GM18858 (cell line): Measurements from ENCODE around the gene CAVIN1.
"Not testable (repeated sequence)": the region's sequence is repeated elsewhere in the genome, so short reads cannot be mapped to it uniquely, and the experiment has no call there.

Experiments used
- ATAC-seq: cut with Tn5 transposase; IDR thresholded peaks from one replicate; pipeline ENCODE4 v1.9.1; 2021; ENCODE audit not compliant: unreplicated experiment

Gene CAVIN1

DNA sequence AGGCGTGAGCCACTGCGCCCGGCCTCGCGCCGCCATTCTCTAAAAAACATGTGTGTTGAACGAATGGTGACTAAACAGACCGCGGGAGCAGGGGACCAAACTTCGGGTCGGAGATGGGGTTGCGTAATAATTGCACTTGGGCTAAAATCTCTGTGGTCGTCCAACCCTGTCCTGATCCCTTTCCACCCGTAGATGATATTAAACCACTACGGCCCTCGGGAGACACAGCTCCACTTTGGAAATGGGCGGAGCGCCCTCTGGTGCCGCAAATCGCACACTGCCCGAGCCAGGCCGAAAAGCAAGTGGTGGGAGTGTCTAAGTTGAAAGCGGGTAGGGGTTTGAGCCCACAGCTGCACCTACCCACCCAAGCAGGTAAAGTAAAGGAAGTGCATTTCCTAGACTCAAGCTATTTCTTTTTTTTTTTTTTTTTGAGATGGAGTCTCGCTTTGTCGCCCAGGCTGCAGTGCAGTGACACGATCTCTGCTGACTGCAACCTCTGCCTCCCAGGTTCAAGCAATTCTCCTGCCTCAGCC, 17.0 kb downstream of the CAVIN1 start:
- no peak for ATAC-seq

DNA sequence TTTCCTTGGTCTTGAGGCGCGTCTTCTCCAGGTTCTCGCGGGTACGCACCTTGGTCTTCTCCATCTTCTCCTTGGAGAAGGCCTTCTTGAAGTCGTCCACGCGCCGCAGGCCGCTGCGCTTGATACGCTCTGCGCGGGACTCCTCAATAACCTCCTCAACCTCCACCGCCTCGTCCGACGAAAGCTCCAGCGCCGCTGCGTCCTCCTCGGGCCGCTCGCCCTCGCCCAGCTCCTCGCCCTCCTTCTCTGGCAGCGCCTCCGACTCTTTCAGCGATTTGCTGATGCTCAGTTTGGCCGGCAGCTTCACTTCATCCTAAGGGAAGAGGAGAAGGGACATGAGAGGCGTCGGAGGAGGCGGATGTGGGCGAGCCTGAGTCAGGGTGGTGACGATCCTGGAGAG, 18.0 kb downstream of the CAVIN1 start:
- ATAC-seq = no peak

DNA sequence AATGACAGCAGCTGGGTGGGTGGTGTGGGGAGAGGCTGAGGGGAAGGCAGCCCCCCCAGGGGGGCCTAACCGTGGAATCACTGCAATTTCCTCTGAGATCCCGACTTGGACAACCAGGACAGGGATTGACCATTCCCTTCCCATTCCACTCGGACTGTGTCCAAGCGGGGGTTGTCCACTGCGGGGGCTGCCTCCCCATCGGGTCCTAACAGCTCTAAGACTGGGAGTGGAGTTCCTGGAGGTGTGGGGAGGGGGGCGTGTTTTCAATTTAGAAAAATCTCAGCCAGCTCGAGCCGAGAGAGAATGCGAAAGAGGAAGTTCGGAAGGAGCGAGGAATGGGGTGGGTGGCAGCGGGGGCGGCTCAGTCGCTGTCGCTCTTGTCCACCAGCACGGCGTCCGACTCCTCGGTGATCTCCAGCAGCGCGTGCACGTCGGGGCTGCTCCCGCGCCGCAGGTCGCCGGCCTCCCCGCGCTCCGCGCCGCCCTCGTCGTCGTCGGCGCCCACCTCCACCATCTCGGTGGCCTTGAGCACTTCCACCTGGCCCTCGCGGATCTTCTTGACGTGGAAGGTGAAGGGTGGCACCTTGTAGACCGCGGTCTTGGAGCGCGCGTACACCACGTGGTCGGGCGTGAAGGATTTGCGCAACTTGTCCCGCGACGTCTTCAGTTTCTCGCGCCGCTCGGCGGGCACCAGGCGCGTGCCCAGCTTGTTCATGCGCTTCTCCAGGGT, 18.6 kb downstream of the CAVIN1 start:
- no peak for ATAC-seq

DNA sequence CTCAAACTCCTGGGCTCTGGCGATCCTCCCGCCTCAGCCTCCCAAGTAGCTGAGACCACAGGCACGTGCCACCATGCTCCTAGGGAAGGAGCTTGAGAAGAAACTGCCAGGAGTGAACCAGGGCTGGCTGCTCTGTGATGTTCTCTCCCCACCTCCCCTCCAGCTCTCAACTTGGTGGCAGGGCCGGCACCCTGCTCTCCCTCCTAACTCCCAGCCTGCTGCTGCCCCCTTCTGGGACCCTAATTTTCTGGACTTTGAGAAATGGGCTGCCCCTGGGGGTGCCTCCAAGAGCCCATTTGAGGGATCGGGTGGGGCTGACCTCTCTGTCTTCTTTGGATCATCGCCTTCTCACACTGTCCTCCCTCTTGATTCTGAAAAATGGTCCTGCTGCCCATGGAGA, 19.9 kb downstream of the CAVIN1 start:
- no peak for ATAC-seq

DNA sequence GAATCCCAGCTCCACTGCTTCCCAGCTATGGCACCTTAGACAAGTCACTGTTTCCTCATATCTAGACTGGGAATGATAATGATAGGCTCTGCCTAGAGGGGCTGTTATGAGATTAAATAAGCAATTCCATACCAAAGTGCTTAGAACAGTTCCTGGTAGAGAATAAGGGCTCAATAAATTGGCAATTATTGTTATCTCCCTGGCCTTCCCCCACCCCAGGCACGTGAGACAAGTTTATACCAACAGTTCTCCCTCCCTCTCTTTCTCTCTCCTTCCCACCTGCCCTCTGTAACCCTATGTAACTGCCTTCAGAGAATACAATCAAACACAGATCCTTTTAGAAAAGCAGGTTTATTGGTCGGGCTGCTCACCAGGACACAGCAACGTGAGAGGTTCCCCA, 20.9 kb downstream of the CAVIN1 start:
- no peak for ATAC-seq

DNA sequence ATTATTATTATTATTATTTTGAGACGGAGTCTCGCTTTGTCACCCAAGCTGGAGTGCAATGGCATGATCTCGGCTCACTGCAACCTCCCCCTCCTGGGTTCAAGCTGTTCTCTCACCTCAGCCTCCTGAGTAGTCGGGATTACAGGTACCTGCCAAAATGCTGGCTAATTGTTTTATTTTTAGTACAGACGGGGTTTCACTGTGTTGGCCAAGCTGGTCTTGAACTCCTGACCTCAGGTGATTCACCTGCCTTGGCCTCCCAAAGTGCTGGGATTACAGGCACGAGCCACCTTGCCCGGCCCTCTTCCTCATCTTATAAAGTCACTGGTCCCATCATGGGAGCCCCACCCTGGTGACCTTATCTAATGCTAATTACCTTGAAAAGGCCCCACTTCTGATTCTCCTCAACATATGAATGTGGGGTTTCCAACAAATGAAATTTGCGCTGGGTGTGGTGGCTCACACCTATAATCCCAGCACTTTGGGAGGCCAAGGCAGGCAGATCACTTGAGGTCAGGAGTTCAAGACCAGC, 22.1 kb downstream of the CAVIN1 start:
- not testable (repeated sequence) for ATAC-seq

DNA sequence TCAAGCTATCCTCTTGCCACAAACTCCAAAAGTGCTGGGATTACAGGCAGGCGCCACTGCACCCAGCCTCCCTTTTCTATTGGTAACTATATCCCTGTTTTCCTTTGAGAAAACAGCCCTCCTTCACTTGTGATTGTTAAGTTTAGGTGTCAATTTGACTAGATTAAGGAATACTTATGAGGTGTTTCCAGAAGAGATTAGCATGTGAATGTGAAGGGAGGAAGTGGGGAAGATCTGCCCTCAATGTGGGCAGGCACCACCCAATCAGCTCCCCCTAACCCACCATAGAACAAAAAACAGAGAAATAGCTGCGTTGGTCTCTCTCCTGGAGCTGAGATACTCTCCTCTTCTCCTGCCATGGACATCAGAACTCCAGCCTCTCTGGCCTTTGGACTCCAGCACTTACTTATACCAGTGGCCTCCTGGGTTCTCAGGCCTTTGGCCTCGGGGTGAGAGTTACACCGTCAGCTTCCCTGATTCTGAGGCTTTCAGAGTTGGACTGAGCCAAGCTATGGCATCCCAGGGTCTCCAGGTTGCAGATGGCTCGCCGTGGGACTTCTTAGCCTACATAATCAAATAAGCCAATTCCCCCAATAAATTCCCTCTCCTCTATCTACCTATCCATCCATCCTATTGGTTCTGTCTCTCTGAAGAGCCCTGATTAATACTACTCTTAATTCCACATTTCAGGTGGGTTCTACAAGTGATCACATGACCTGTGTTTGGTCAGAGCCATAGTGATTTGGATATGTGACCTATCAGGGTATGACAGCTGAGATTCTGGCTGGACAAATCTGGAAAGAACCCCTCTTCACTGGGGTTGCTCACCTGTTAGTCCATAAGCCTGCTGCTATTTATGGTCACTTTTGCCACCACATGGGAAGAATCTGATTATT, 22.9 kb downstream of the CAVIN1 start:
- no peak for ATAC-seq

DNA sequence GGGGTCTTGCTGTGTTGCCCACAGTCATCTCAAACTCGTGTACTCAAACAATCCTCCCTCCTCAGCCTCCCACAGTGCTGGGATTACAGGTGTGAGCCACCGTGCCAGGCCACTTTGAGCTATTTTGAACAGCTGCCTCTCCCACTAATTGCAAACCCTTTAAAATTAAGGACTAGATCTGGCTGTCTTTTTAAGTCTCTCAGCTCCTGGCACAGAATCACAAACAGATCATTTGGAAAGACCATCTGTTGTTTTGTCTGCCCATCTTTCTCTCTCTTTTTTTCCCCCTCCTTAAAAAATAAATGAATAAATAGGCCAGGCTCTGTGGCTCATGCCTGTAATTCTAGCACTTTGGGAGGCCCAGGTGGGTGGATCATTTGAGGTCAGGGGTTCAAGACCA, 23.9 kb downstream of the CAVIN1 start:
- ATAC-seq = no peak

DNA sequence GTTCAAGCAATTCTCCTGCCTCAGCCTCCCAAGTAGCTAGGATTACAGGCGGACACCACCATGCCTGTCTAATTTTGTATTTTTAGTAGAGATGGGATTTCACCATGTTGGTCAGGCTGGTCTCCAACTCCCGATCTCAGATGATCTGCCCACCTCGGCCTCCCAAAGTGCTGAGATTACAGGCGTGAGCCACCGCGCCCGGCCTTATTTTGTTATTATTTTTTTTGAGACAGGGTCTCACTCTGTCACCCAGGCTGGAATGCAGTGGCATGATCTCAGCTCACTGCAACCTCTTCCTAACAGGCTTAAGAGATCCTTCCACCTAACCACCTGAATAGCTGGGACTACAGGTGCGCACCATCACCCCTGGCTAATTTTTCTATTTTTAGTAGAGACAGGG, 27.5 kb downstream of the CAVIN1 start:
- not testable (repeated sequence) for ATAC-seq

DNA sequence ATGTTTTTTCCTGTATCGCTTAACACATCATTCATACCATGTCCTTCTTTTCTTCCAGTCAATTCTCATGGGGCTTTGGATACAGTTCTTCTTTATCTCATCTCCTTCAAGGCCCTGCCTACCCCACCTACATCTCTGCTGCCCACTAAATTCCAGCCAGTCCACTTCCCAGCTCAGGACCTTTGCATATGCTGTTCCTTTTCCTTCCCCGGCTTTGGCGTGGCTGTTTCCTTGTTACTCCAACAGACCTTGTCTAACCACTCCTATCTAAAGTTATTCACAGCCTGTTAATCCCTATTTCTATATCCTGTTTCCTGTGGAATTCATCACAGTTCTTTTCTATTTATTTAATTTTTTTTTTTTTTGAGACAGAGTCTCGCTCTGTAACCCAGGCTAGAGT, 28.2 kb downstream of the CAVIN1 start:
- ATAC-seq = no peak

DNA sequence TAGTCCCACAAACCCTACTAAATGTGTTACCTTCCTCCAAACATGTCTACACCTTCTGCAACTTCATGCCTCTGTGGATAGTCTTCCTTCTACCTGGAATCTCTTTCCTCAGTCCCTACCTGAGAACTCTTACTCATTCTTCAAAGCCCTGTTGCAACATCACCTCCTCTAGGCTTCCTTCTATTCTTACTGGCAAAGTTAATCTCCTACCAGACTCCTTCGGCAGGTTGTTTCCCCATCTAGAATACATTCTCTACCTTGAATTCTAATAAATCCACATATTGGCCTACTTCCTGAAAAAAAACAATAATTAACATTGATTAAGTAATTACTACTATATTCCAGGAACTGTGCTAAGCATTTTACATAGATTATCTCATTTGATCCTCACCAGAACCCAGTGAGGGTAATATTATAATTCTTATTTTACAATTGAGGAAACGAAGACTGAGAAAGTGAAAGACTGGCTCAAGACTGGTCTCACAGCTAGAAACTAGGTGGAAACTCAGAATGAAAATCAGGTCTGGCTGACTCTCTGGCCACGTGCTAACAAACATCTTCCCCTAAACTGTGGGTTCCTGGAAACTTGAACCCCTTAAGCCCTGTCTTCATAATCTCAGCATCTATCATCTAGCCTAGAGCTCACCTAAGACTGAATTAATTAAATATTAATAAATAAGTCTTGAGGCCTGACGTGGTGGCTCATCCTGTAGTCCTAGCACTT, 30.2 kb downstream of the CAVIN1 start:
- ATAC-seq = no peak

DNA sequence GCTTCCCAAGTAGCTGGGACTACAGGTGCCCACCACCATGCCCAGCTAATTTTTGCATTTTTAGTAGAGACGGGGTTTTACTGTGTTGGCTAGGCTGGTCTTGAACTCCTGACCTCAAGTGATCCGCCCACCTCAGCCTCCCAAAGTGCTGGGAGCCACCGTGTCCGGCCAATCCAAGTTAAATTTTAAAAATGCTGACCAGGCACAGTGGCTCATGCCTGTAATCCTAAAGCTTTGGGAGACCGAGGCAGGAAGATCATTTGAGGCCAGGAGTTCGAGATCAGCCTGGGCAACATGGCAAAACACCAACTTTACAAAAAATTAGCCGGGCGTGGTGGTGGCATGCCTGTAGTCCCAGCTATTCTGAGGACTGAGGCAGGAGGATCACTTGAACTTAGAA, 31.6 kb downstream of the CAVIN1 start:
- ATAC-seq = not testable (repeated sequence)

DNA sequence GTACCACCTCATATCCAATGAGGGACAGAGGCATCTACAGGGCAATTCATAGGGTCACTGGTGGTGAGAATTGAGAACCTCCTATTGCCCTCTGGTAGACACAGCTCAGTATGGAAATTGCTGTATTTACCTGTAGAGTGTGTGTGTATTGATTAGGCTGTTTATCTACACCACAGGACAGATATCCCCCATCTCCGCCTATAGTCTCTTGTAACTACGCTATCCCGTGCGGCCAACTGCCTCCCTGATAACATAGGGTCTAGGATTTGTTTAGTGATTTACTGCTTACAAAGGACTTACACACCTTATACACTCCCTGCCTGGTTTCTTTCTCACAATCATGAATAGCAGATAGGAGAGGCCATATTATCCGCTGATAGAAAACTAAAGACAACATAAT, 33.2 kb downstream of the CAVIN1 start:
- ATAC-seq = no peak

DNA sequence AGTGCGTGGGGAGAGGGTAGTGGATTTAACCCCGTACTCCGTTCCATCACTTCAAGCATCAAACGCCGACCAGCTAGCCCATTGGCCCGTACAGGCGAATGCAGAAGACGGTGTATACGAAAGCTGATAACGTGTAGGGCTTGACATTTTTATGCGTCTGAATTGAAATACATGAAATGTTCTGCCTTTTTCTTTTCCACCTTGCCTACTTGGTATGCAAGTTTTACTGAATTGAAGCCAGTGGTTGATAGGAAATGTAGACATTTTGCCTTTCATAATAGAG, 34.0 kb downstream of the CAVIN1 start:
- ATAC-seq = no peak

DNA sequence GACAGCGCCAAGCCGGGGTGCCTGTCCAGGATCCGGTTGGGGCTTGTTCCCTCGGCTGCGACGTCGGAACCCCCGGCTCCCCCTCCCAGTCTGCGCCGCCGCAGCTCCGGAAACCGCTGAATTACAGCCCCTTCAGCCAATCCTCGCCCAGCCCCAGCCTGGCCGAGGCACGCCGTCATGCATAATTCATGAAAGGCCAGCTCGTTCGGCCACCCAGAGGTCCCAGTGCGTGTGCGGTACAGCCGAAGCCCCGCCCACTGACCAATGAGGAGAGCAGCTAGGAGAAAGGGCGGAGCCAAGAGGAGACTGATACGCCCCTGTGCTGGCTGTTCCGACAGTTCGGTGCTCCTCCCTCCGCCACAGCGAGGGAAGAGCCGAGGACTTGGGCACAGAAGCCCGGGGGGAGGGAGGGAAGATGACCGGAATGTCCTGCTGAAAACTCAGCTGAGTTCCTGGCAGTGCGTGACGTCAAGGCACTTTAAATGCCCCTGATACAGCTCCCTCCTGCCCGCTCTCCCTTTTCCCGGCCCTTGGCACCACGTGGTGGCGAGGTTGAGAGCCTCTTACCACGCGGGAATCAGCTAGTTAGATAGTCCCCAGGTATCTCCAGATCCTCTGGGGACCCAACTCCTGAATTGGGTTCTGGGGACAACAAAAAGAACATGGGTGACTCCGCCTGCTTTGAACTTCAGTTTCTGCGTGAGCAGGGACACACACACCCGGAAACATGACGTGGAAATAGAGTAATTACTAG, 34.5 kb downstream of the CAVIN1 start, which contains the start of gene STAT3:
Gene STAT3 (minus strand): TSS at position 62 of the 754 bp plus-strand sequence. CDS start 39,926 bp downstream, outside the sequence.
- peak; percentile 75 for ATAC-seq

DNA sequence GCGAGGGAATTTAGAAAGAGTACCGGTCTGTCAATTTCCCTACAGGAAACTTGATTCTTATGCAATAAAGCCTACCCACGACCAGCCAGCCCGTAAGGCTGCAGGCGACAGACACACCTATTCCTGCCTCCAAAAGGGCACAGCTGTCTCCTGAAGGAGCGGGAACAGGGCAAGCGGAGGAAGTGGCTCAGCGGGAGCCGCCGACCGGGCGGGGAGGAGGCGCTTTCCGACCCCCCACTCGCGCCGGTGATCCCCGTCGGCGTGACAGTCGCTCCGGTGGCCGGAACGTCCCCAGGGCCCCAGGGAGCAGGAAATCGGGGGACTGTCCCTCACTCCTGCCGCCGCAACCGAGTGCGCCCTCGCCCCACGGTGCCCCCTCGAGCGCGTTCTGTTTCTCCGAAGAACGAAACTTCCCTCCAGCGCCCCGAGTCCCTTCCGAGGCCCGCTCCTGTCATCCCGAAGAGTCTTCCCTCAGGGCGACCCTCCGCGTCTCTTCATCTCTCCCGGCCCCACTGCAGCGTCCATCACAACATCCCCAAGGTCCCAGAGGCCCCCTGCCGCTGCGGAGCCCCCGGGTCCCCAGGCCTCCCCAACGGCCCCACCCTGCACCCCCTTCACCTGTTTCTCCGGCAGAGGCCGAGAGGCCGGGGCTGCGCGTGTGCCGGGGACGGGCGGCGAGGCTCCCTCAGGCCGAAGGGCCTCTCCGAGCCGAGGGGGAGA, 35.2 kb downstream of the CAVIN1 start:
- no peak for ATAC-seq

DNA sequence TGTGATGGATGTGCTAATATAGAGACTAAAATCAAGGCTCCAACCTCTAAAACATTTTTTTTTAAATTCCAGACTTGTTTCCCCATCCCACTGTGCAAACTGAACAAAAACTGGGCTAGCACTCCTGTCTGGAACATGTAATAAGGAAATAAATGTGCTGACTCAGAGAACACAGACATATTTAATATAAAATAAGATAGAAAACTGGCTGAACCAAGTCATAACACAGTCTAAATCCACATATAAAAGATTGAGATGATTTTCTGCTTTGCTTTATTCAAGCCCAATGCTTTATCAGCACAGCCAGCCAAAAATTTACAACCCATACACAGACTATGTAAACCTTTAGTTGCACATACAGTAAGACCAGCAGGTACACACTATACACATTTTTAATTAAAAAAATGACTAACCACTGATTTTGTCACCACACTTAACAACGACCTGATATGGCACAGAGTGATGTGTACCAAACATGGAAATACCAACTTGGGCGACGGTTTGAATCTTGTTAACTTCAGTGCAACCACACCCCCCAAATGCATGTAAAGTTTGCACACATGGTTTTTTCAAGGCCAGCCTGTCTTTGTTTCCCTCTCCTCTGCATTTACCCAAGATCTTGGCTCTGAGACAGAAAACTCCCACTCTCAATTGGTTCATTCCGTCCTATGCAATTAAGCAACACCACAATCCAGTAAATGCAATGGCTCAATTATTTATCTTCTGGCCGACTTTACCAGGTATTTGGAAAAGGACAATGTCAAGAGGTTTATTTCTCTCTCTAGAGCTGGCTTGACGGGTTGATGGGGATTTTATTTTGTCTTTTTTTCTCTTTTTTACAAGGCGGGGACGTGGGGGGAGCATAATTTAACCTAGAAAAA, 36.0 kb downstream of the CAVIN1 start:
- no peak for ATAC-seq

DNA sequence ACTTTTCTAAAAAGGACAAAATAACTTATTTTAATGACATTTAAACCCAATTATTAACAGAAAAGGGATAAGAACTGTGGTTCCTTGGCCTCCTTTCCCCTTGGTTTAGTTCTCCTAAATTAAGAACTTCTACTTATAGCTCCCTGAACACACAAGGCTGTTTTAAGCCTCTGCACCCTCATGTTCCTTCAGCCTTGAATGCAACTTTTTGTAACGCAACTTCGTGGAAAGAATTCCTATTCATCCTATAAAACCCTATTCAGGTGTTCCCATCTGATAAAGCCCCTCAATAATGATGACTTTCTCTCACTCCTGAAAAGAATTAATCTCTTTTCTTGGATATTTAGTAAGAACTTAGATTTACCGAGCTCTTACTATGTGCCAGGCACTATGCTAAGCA, 41.2 kb downstream of the CAVIN1 start:
- ATAC-seq = no peak

DNA sequence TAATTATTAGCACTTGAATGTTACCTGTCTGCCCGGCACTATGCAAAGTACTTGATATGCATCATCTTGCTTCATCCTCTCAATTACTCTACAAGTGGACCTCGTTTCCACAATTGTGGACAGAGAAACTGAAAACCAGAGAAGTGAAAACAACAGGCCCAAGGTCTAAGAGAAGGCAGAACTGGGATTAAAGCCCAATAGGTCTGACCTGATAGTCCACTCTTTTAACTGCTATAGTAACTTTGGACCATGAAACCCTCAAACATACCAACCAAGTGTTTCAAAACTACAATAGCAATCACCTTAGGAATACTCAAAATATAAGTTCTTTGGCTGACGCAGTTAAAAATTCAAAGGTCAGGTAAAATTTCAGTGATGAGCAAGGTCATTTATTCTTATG, 42.1 kb downstream of the CAVIN1 start:
- no peak for ATAC-seq
